K562 (cell line): Measurements from ENCODE around the gene TMEM273. TPM values are rescaled to one million over a fixed set of nuclear protein-coding genes. Genes with fewer than 3 reads are reported as not detected.

Experiments used
- ARID2 ChIP-seq: fragments of 450-650 bp; IDR thresholded peaks from 2 replicates; pipeline ENCODE4 v1.6.1; 2017; ENCODE audit warnings: antibody characterized with exemption, mild to moderate bottlenecking
- BRCA1 ChIP-seq, 2 experiments: fragments of 450-650 bp in 1 of 2; sonication (generic) in 1 of 2; formaldehyde crosslinking in 1 of 2; IDR thresholded peaks; 2 replicates each; pipeline versions ENCODE4 v1.5.0 to v1.6.1; 2017 to 2020; ENCODE audit warnings: mild to moderate bottlenecking in 1 of 2, missing genetic modification reagents in 1 of 2
- ESRRB ChIP-seq: fragments of 250-450 bp; sonication (Bioruptor Pico); IDR thresholded peaks from 2 replicates; pipeline ENCODE4 v1.5.0; 2020; ENCODE audit warnings: mild to moderate bottlenecking, moderate library complexity, borderline replicate concordance
- GATAD2B ChIP-seq: fragments of 450-650 bp; IDR thresholded peaks from 2 replicates; pipeline ENCODE4 v1.6.1; 2017; ENCODE audit warnings: mild to moderate bottlenecking, borderline replicate concordance
- HDAC8 ChIP-seq: fragments of 450-650 bp; IDR thresholded peaks from 2 replicates; pipeline ENCODE4 v1.6.1; 2016; ENCODE audit warnings: mild to moderate bottlenecking, missing genetic modification characterization, moderate library complexity, missing compliant biosample characterization
- HNRNPUL1 ChIP-seq: fragments of 200-400 bp; formaldehyde crosslinking; IDR thresholded peaks from 2 replicates; pipeline ENCODE4 v1.6.1; 2017; ENCODE audit warnings: low read length
- ILK ChIP-seq: fragments of 450-650 bp; IDR thresholded peaks from 2 replicates; pipeline ENCODE4 v1.6.1; 2016; ENCODE audit warnings: missing genetic modification characterization, low read depth, mild to moderate bottlenecking, missing compliant biosample characterization, moderate library complexity, borderline replicate concordance
- NCOA6 ChIP-seq: fragments of 450-650 bp; IDR thresholded peaks from 2 replicates; pipeline ENCODE4 v1.6.1; 2017; ENCODE audit warnings: mild to moderate bottlenecking
- NFIX ChIP-seq: fragments of 250-450 bp; sonication (Bioruptor Pico); IDR thresholded peaks from 2 replicates; pipeline ENCODE4 v1.4.0; 2020; ENCODE audit warnings: low read depth, mild to moderate bottlenecking, moderate library complexity
- POLR2G ChIP-seq: fragments of 200-400 bp; formaldehyde crosslinking; IDR thresholded peaks from 2 replicates; pipeline ENCODE4 v1.6.1; 2017; ENCODE audit warnings: low read depth, mild to moderate bottlenecking, antibody characterized with exemption, low read length, moderate library complexity
- POU5F1 ChIP-seq: fragments of 150-350 bp; IDR thresholded peaks from 2 replicates; pipeline ENCODE4 v1.6.1; 2014; ENCODE audit warnings: borderline replicate concordance, low read length, low read depth, mild to moderate bottlenecking; ENCODE audit not compliant: partially characterized antibody
- SMAD1 ChIP-seq: fragments of 150-350 bp; IDR thresholded peaks from 2 replicates; pipeline ENCODE4 v1.6.1; 2014; ENCODE audit warnings: low read length, low read depth; ENCODE audit not compliant: partially characterized antibody
- SMARCA4 ChIP-seq: fragments of 450-650 bp; IDR thresholded peaks from 2 replicates; pipeline ENCODE4 v1.6.1; 2016
- SRF ChIP-seq, 2 experiments: fragments of 250-450, 450-650 bp in 1 of 2; sonication (Bioruptor Pico) in 1 of 2; sonication (generic) in 1 of 2; formaldehyde crosslinking; IDR thresholded peaks; 2 replicates each; pipeline versions ENCODE4 v1.5.0 to v1.5.1; 2020 to 2022; ENCODE audit warnings: mild to moderate bottlenecking in 1 of 2, missing genetic modification reagents in 1 of 2
- TRIM24 ChIP-seq, 2 experiments: fragments of 450-650 bp; IDR thresholded peaks; 2 replicates each; pipeline ENCODE4 v1.6.1; 2016
- ZNF239 ChIP-seq: fragments of 250-450 bp; sonication (Bioruptor Pico); IDR thresholded peaks from 2 replicates; pipeline ENCODE4 v1.4.0; 2020; ENCODE audit warnings: mild to moderate bottlenecking
- ZNF311 ChIP-seq: fragments of 250-450 bp; sonication (Bioruptor Pico); IDR thresholded peaks from 2 replicates; pipeline ENCODE4 v1.4.0; 2020; ENCODE audit warnings: mild to moderate bottlenecking, moderate library complexity
- ZNF384 ChIP-seq: IDR thresholded peaks from 2 replicates; pipeline ENCODE4 v1.6.1; 2012; ENCODE audit warnings: low read depth, low read length, improper control_type of control experiment
- ZNF830 ChIP-seq: fragments of 250-450 bp; sonication (Bioruptor Pico); IDR thresholded peaks from 2 replicates; pipeline ENCODE4 v1.5.0; 2021; ENCODE audit warnings: mild to moderate bottlenecking
- polyA plus RNA-seq, 8 experiments: library from polyadenylated mRNA; depleted of rRNA in 4 of 8; stranded (reverse) in 5 of 8; unstranded in 3 of 8; fragments of >200 nt; fragmentation: Nextera tagmentation in 2 of 8; fragmentation: Illumina TruSeq in 1 of 8; extraction: Ambion mirVana in 2 of 8; extraction: Trizol in 1 of 8; gene quantifications; 2 replicates each; pipeline versions ENCODE4 v1.2.1 to v1.2.3, GENCODE V29; 2011 to 2014; ENCODE audit warnings: inconsistent platforms in 1 of 8, missing spikeins in 1 of 8
- total RNA-seq, 7 experiments: library from RNA; depleted of rRNA in 6 of 7; stranded (reverse); fragments of >200 nt in 6 of 7; fragmentation: Illumina TruSeq in 2 of 7; extraction: Trizol in 2 of 7; gene quantifications; 2 replicates each; pipeline versions ENCODE4 v1.2.1 to v1.2.3, GENCODE V29; 2011 to 2021; ENCODE audit warnings: low replicate concordance in 1 of 7
- TF ChIP-seq, protein P1 (sequence below), 2 experiments: fragments of 250-450 bp in 1 of 2; fragments of 450-650 bp in 1 of 2; sonication (Bioruptor Pico) in 1 of 2; IDR thresholded peaks; 2 replicates each; pipeline versions ENCODE4 v1.6.1 to v1.8.0; 2016 to 2021; ENCODE audit warnings: mild to moderate bottlenecking in 2 of 2, moderate library complexity in 2 of 2, missing compliant biosample characterization in 1 of 2, missing genetic modification characterization in 1 of 2
- TF ChIP-seq, protein P2 (sequence below): fragments of 250-450 bp; sonication (Bioruptor Pico); IDR thresholded peaks from 2 replicates; pipeline ENCODE4 v1.4.0; 2020; ENCODE audit warnings: borderline replicate concordance
- TF ChIP-seq, protein P3 (sequence below): fragments of 450-650 bp; IDR thresholded peaks from 2 replicates; pipeline ENCODE4 v1.7.1; 2018; ENCODE audit warnings: mild to moderate bottlenecking, low read depth; ENCODE audit not compliant: partially characterized antibody

The TMEM273 gene
- total and polyA plus RNA-seq, 9 of the 15 experiments (the other 6 are each of a cell fraction or from before 2014, with no cell fraction given) = 39.2 to 131 (median 95.6) TPM

DNA sequence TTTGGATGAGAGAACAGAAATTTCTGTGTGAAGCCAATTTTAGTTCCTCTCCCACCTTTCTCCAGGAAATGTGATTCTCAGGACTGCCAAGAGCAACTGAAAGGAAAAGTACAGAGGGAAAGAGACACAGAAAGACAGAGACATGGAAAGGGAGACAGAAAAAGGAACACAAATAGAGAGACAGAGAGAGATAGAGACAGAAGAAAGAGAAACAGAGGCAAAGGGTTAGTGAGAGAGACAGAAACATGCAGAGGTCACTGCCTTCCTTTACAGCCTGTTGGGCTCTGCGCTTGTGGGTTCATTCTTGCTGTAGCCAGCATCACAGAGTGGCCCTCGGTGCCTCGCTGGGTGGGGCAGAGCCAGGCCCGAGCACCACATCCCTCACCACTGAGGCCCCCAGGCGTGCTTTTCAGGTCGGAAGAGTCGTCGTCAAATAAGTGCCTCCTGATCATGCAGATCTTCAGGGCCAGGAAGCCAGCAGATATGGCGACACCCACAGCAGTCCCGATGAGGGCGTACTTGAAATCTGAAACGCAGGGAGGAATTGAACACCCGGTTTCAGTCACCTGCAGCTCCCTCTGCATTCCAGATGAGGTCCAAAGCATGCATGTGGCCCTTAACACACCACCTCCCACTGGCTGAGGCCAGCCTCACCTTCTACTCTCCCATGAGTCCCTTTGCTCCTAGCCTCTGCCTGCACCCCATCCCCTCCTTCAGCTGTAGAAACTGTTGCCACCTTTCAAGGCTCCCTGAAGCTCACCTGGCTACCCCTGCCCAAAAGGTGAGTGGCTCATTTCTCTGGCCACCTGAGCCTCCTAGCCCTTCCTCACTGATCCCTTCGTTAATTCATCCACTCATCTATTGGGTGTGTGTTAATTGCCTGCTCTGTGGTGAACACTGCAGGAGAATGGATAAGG is 21.4 kb downstream of the TMEM273 start (continued):
- TF ChIP-seq, protein P1, sequence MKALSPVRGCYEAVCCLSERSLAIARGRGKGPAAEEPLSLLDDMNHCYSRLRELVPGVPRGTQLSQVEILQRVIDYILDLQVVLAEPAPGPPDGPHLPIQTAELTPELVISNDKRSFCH (CRISPR knock-in tag; IDR thresholded peaks at IDR 0.05) = no peak
- TF ChIP-seq, protein P1 (tag; IDR thresholded peaks at IDR 0.05) = peak; percentile 46; the same call in 1 of the 2 replicates
- TF ChIP-seq ZNF239 (no peak), ILK (tag) (no peak), GATAD2B (no peak), NCOA6 (no peak), POLR2G (no peak), SMARCA4 (no peak), BRCA1 (IDR thresholded peaks at IDR 0.05) (no peak), BRCA1 (CRISPR knock-in tag; IDR thresholded peaks at IDR 0.05) (no peak), SRF (CRISPR knock-in tag; IDR thresholded peaks at IDR 0.05) (no peak), TRIM24 (IDR thresholded peaks at IDR 0.05) (no peak), ZNF311 (CRISPR knock-in tag) (0 out of 2 replicates have a peak, but pooled peaks have one; percentile 22), POU5F1 (no peak), SMAD1 (no peak), NFIX (no peak), ZNF384 (no peak), HDAC8 (tag) (no peak), HNRNPUL1 (no peak), ESRRB (CRISPR knock-in tag) (no peak), ZNF830 (no peak), ARID2 (peak; percentile 60; the same call in 1 of the 2 replicates)
- TF ChIP-seq, protein P2, sequence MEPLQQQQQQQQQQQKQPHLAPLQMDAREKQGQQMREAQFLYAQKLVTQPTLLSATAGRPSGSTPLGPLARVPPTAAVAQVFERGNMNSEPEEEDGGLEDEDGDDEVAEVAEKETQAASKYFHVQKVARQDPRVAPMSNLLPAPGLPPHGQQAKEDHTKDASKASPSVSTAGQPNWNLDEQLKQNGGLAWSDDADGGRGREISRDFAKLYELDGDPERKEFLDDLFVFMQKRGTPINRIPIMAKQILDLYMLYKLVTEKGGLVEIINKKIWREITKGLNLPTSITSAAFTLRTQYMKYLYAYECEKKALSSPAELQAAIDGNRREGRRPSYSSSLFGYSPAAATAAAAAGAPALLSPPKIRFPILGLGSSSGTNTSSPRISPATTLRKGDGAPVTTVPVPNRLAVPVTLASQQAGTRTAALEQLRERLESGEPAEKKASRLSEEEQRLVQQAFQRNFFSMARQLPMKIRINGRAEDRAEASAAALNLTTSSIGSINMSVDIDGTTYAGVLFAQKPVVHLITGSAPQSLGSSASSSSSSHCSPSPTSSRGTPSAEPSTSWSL = no peak
- TF ChIP-seq, protein P3, sequence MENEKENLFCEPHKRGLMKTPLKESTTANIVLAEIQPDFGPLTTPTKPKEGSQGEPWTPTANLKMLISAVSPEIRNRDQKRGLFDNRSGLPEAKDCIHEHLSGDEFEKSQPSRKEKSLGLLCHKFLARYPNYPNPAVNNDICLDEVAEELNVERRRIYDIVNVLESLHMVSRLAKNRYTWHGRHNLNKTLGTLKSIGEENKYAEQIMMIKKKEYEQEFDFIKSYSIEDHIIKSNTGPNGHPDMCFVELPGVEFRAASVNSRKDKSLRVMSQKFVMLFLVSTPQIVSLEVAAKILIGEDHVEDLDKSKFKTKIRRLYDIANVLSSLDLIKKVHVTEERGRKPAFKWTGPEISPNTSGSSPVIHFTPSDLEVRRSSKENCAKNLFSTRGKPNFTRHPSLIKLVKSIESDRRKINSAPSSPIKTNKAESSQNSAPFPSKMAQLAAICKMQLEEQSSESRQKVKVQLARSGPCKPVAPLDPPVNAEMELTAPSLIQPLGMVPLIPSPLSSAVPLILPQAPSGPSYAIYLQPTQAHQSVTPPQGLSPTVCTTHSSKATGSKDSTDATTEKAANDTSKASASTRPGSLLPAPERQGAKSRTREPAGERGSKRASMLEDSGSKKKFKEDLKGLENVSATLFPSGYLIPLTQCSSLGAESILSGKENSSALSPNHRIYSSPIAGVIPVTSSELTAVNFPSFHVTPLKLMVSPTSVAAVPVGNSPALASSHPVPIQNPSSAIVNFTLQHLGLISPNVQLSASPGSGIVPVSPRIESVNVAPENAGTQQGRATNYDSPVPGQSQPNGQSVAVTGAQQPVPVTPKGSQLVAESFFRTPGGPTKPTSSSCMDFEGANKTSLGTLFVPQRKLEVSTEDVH = peak; percentile 10
